ENCODE results near the gene DYNC1I2.

GRCh38 chr2:171741189-171741588 lies 53.9 kb downstream of the DYNC1I2 start:
- TF ChIP-seq NFIC (IDR thresholded peaks at IDR 0.05) (no peak), EP300 (IDR thresholded peaks at IDR 0.05; ENCODE audit: borderline replicate concordance) (no peak), REST (IDR thresholded peaks at IDR 0.05; ENCODE audit: low read depth) (no peak), CEBPB (IDR thresholded peaks at IDR 0.05) (no peak), MAX (IDR thresholded peaks at IDR 0.05) (no peak), RAD21 (IDR thresholded peaks at IDR 0.05; ENCODE audit: low read depth) (no peak)

Measured in Ishikawa (cell line).